ENCODE results near the gene CELF4.

- no peak for TF ChIP-seq CTCF (IDR thresholded peaks at IDR 0.05; ENCODE audit: borderline replicate concordance, extremely low read depth, low read length, poor library complexity, severe bottlenecking)
- TF ChIP-seq EZH2 (IDR thresholded peaks at IDR 0.05; ENCODE audit: borderline replicate concordance, low read depth, low read length, severe bottlenecking) = no peak
Measured at GRCh38 chr18:37578182-37578678, 12.6 kb upstream of the CELF4 start.

All from DND-41 (cell line).